ENCODE results near the gene MALT1. TPM values are rescaled to one million over a fixed set of nuclear protein-coding genes. Genes with fewer than 3 reads are reported as not detected.
A peak's percentile ranks its signal among the peaks of the same experiment; 100 is the strongest.

Gene MALT1, protein sequence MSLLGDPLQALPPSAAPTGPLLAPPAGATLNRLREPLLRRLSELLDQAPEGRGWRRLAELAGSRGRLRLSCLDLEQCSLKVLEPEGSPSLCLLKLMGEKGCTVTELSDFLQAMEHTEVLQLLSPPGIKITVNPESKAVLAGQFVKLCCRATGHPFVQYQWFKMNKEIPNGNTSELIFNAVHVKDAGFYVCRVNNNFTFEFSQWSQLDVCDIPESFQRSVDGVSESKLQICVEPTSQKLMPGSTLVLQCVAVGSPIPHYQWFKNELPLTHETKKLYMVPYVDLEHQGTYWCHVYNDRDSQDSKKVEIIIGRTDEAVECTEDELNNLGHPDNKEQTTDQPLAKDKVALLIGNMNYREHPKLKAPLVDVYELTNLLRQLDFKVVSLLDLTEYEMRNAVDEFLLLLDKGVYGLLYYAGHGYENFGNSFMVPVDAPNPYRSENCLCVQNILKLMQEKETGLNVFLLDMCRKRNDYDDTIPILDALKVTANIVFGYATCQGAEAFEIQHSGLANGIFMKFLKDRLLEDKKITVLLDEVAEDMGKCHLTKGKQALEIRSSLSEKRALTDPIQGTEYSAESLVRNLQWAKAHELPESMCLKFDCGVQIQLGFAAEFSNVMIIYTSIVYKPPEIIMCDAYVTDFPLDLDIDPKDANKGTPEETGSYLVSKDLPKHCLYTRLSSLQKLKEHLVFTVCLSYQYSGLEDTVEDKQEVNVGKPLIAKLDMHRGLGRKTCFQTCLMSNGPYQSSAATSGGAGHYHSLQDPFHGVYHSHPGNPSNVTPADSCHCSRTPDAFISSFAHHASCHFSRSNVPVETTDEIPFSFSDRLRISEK
- 24.4 TPM for polyA plus RNA-seq (2012; ENCODE audit: low read depth, missing spikeins)

DNA sequence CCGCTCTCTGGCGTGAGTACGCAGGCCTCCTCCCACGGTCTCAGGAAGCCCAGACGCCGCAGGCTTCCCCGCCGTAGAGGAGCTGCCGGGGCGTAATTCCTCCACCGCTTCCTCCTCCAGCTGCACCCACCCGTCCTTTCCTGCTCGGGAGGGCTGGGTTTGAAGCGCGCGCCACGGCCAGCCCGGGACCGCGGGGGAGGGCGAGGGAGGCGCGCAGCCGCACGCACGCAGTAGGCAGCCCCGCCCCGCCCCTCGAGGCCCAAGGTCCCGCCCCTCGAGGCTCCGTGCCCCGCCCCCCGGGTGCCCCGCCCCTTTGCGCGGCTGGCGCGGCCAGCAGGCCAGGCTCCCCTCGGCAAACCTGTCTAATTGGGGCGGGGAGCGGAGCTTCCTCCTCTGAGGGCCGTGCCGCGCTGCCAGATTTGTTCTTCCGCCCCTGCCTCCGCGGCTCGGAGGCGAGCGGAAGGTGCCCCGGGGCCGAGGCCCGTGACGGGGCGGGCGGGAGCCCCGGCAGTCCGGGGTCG lies at the start of gene MALT1:
Gene MALT1 (plus strand): TSS at position 355 of the 521 bp plus-strand sequence. CDS start 179 bp downstream, outside the sequence.
- FAIRE-seq, result peak; percentile 94
- TF ChIP-seq SPI1 (IDR thresholded peaks at IDR 0.05; ENCODE audit: low read depth, low read length), result peak; percentile 26
- peak; percentile 42; the same call in 1 of the 2 replicates for TF ChIP-seq POU2F2 (IDR thresholded peaks at IDR 0.05; ENCODE audit: low read depth, low read length)
- peak; percentile 83 for TF ChIP-seq PAX5 (IDR thresholded peaks at IDR 0.05; ENCODE audit: insufficient read depth, low read length, severe bottlenecking)
- peak; percentile 66 for TF ChIP-seq POLR2AphosphoS5 (IDR thresholded peaks at IDR 0.05; ENCODE audit: low read depth, low read length)
- peak; percentile 88 for TF ChIP-seq TAF1 (IDR thresholded peaks at IDR 0.05; ENCODE audit: low read depth, low read length)
- TF ChIP-seq POLR2A (IDR thresholded peaks at IDR 0.05; ENCODE audit: low read depth, low read length), result peak; percentile 78
- DNase-seq (ENCODE audit: insufficient read length, low spot score), result peak; percentile 83

DNA sequence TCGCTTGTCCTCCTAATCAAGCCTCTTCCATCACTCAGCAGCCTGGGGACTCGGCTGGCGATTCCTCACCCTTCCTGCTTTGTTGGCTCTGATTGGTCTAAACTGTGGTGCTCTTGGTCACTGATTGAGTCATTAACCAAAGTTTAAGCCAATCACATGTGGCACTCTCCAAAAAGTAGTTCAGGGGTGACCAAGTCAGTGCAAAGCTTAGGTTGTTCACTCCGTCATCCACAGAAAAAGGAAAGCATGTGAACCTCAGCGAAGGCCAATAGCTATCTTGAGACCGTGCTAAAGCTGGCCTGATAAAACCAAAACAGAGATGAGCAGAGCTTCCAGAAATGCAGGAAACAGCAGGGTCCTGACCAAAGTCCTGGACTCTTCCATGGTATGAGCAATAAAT lies 47.3 kb upstream of the MALT1 start:
- DNase-seq (ENCODE audit: insufficient read length, low spot score) (no peak), FAIRE-seq (no peak)
- no peak for TF ChIP-seq PAX5 (IDR thresholded peaks at IDR 0.05; ENCODE audit: insufficient read depth, low read length, severe bottlenecking)
- TF ChIP-seq POLR2AphosphoS5 (IDR thresholded peaks at IDR 0.05; ENCODE audit: low read depth, low read length), result no peak
- TF ChIP-seq POLR2A (IDR thresholded peaks at IDR 0.05; ENCODE audit: low read depth, low read length), result no peak
- TF ChIP-seq TAF1 (IDR thresholded peaks at IDR 0.05; ENCODE audit: low read depth, low read length), result no peak
- no peak for TF ChIP-seq POU2F2 (IDR thresholded peaks at IDR 0.05; ENCODE audit: low read depth, low read length)
- no peak for TF ChIP-seq SPI1 (IDR thresholded peaks at IDR 0.05; ENCODE audit: low read depth, low read length)

- DNase-seq (ENCODE audit: insufficient read length, low spot score), result no peak
- TF ChIP-seq SPI1 (IDR thresholded peaks at IDR 0.05; ENCODE audit: low read depth, low read length) (no peak), TAF1 (IDR thresholded peaks at IDR 0.05; ENCODE audit: low read depth, low read length) (no peak), POLR2A (IDR thresholded peaks at IDR 0.05; ENCODE audit: low read depth, low read length) (no peak), POLR2AphosphoS5 (IDR thresholded peaks at IDR 0.05; ENCODE audit: low read depth, low read length) (no peak), PAX5 (IDR thresholded peaks at IDR 0.05; ENCODE audit: insufficient read depth, low read length, severe bottlenecking) (no peak), POU2F2 (IDR thresholded peaks at IDR 0.05; ENCODE audit: low read depth, low read length) (no peak)
- FAIRE-seq, result no peak
These were observed 45.4 kb upstream of the MALT1 start for GRCh38 chr18:58625839-58626238.

DNA sequence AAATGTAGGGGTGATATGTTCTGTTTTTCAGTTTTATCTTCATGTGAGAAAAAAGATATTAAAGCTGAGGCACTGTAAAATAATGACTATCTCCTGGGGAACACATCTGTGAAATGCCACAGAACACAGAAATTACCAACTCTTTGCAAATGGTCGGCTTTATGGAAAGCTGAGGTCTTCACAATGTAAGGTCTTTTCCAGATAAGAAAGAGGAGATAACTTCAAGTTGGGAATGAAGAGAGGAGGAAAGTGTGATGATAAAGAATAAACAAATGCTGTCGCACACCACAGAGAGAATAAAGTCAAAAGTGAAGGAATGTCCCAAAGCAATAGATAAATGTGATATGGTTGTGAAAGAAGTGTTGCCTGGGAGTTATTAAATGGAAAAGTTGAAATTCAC lies 41.2 kb upstream of the MALT1 start:
- DNase-seq (ENCODE audit: insufficient read length, low spot score) (no peak), FAIRE-seq (no peak)
- TF ChIP-seq POLR2AphosphoS5 (IDR thresholded peaks at IDR 0.05; ENCODE audit: low read depth, low read length), result no peak
- TF ChIP-seq POU2F2 (IDR thresholded peaks at IDR 0.05; ENCODE audit: low read depth, low read length), result no peak
- no peak for TF ChIP-seq TAF1 (IDR thresholded peaks at IDR 0.05; ENCODE audit: low read depth, low read length)
- TF ChIP-seq SPI1 (IDR thresholded peaks at IDR 0.05; ENCODE audit: low read depth, low read length), result no peak
- no peak for TF ChIP-seq POLR2A (IDR thresholded peaks at IDR 0.05; ENCODE audit: low read depth, low read length)
- no peak for TF ChIP-seq PAX5 (IDR thresholded peaks at IDR 0.05; ENCODE audit: insufficient read depth, low read length, severe bottlenecking)

GRCh38 chr18:58631301-58631700 lies 40.0 kb upstream of the MALT1 start:
- FAIRE-seq (peak; percentile 43), DNase-seq (ENCODE audit: insufficient read length, low spot score) (no peak)
- TF ChIP-seq SPI1 (IDR thresholded peaks at IDR 0.05; ENCODE audit: low read depth, low read length) (no peak), TAF1 (IDR thresholded peaks at IDR 0.05; ENCODE audit: low read depth, low read length) (no peak), PAX5 (IDR thresholded peaks at IDR 0.05; ENCODE audit: insufficient read depth, low read length, severe bottlenecking) (no peak)

DNA sequence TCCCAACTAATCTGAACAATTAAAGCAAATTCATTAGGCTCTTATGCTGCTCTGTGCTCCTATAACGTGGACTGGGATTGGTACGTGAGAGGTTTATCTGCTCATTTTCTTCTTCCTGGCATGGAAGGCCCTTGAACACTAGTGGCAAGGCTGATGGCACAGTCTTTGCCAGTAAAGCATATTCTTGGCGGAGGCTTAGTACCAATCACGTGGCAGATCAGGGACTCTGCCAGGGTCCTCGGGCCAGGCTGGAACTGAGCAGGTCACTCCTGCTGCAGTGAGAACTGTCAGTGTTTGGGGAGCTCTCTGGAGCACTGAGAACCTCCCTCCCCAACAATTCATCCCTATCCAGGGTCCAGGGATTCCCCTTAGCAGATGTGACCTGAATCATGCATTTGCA lies 38.7 kb upstream of the MALT1 start:
- TF ChIP-seq POLR2A (IDR thresholded peaks at IDR 0.05; ENCODE audit: low read depth, low read length) (no peak), POU2F2 (IDR thresholded peaks at IDR 0.05; ENCODE audit: low read depth, low read length) (no peak), SPI1 (IDR thresholded peaks at IDR 0.05; ENCODE audit: low read depth, low read length) (no peak), PAX5 (IDR thresholded peaks at IDR 0.05; ENCODE audit: insufficient read depth, low read length, severe bottlenecking) (no peak), POLR2AphosphoS5 (IDR thresholded peaks at IDR 0.05; ENCODE audit: low read depth, low read length) (no peak), TAF1 (IDR thresholded peaks at IDR 0.05; ENCODE audit: low read depth, low read length) (no peak)
- DNase-seq (ENCODE audit: insufficient read length, low spot score), result no peak
- peak; percentile 40 for FAIRE-seq

GRCh38 chr18:58633874-58634273 lies 37.4 kb upstream of the MALT1 start:
- no peak for FAIRE-seq
- TF ChIP-seq TAF1 (IDR thresholded peaks at IDR 0.05; ENCODE audit: low read depth, low read length), result no peak
- TF ChIP-seq PAX5 (IDR thresholded peaks at IDR 0.05; ENCODE audit: insufficient read depth, low read length, severe bottlenecking), result no peak
- TF ChIP-seq SPI1 (IDR thresholded peaks at IDR 0.05; ENCODE audit: low read depth, low read length), result no peak
- no peak for TF ChIP-seq POLR2A (IDR thresholded peaks at IDR 0.05; ENCODE audit: low read depth, low read length)
- no peak for DNase-seq (ENCODE audit: insufficient read length, low spot score)

DNA sequence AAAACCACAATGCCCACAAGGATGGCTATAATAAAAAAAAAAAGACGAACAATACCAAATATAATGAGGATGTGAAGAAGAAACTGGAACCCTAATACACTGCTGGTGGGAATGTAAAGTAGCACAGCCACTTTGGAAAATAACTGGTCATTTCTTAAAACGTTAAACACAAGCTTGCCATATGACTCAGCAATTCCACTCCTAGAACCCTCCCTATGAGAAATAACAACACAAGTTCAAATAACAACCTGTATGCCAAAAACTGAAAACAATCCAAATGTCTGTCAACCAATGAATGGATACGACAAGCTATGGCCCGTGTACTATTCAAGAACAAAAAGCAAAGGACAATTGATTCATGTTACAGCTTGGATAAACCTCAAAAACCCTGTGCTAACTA lies 35.4 kb upstream of the MALT1 start:
- DNase-seq (ENCODE audit: insufficient read length, low spot score) (no peak), FAIRE-seq (peak; percentile 65)
- TF ChIP-seq TAF1 (IDR thresholded peaks at IDR 0.05; ENCODE audit: low read depth, low read length), result no peak
- no peak for TF ChIP-seq PAX5 (IDR thresholded peaks at IDR 0.05; ENCODE audit: insufficient read depth, low read length, severe bottlenecking)
- TF ChIP-seq POLR2A (IDR thresholded peaks at IDR 0.05; ENCODE audit: low read depth, low read length), result no peak
- TF ChIP-seq POLR2AphosphoS5 (IDR thresholded peaks at IDR 0.05; ENCODE audit: low read depth, low read length), result no peak
- TF ChIP-seq POU2F2 (IDR thresholded peaks at IDR 0.05; ENCODE audit: low read depth, low read length), result no peak
- TF ChIP-seq SPI1 (IDR thresholded peaks at IDR 0.05; ENCODE audit: low read depth, low read length), result no peak

DNA sequence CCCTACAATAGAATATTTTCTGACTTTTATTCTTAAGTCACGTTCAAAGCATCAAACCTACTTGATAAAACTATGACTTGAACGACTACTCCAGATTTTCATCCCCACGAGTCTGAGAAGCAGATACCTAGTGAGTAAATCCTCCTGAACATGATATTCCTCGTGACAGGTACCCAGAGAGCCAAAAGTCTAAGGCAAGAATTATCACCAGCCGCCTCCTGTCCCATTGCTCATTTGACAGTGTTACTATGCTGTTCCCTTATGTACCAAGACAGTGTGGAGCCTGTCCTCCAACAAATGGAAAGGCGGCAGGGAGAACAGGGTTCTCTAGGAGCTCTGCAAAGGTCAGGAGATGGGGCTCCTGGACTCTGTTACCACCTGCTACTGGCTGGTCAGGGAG lies 34.1 kb upstream of the MALT1 start:
- TF ChIP-seq POLR2A (IDR thresholded peaks at IDR 0.05; ENCODE audit: low read depth, low read length), result no peak
- TF ChIP-seq PAX5 (IDR thresholded peaks at IDR 0.05; ENCODE audit: insufficient read depth, low read length, severe bottlenecking), result no peak
- no peak for TF ChIP-seq SPI1 (IDR thresholded peaks at IDR 0.05; ENCODE audit: low read depth, low read length)
- no peak for TF ChIP-seq TAF1 (IDR thresholded peaks at IDR 0.05; ENCODE audit: low read depth, low read length)
- no peak for TF ChIP-seq POU2F2 (IDR thresholded peaks at IDR 0.05; ENCODE audit: low read depth, low read length)
- TF ChIP-seq POLR2AphosphoS5 (IDR thresholded peaks at IDR 0.05; ENCODE audit: low read depth, low read length), result no peak
- DNase-seq (ENCODE audit: insufficient read length, low spot score) (no peak), FAIRE-seq (no peak)
